Hematopoietic multipotent progenitor cell treated with erythropoietin and hydrocortisone succinate and interleukin-3 and kit ligand, for 4 days (in vitro differentiated cells): ENCODE measurements around the gene EIF4G3.
"Not testable (repeated sequence)": the region's sequence is repeated elsewhere in the genome, so short reads cannot be mapped to it uniquely, and the experiment has no call there.

Experiments
- DNase-seq: peaks from one replicate; pipeline ENCODE4 v3.0.0-alpha.2; 2015

Gene EIF4G3

GRCh38 chr1:21099869-21100131 is 76.9 kb downstream of the EIF4G3 start:
- no peak for DNase-seq

GRCh38 chr1:21099034-21099868 is 77.4 kb downstream of the EIF4G3 start:
- peak; percentile 54 for DNase-seq

- no peak for DNase-seq
Observed at GRCh38 chr1:21098186-21098915, 78.3 kb downstream of the EIF4G3 start.

DNA sequence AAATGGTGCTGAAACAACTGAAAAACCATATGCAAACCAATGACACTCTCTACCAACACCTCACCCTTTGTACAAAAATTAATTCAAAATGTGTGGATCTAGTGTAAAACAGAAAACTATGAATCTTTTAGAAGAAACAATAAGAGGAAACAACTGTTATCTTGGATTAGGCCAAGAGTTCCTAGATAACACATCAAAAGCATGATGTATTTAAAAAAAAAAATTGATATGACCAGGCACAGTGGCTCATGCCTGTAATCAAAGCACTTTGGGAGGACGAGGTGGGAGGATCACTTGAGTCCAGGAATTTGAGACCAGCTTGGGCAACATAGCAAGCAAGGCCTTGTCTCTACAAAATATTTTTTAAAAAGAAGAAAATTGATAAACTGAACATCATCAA is 79.0 kb downstream of the EIF4G3 start:
- DNase-seq, result peak; percentile 30

DNA sequence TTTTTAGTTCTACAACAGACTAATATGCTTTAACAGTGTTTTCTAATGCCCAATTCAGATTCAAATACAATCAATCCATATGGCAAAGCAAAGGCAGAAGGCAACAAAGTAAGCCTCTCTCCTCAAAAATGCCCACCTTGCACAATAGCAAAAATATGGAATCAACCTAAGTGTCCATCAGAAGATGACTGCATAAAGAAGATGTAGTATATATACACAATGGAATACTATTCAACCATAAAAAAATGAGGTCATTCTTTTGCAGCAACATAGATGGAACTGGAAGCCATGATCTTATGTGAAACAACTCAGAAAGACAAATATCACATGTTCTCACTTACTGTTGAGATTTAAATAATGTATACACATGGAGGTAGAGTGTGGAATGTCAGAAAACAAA is 80.7 kb downstream of the EIF4G3 start:
- no peak for DNase-seq

- not testable (repeated sequence) for DNase-seq
Observed at GRCh38 chr1:21094282-21094681, 82.4 kb downstream of the EIF4G3 start.

DNA sequence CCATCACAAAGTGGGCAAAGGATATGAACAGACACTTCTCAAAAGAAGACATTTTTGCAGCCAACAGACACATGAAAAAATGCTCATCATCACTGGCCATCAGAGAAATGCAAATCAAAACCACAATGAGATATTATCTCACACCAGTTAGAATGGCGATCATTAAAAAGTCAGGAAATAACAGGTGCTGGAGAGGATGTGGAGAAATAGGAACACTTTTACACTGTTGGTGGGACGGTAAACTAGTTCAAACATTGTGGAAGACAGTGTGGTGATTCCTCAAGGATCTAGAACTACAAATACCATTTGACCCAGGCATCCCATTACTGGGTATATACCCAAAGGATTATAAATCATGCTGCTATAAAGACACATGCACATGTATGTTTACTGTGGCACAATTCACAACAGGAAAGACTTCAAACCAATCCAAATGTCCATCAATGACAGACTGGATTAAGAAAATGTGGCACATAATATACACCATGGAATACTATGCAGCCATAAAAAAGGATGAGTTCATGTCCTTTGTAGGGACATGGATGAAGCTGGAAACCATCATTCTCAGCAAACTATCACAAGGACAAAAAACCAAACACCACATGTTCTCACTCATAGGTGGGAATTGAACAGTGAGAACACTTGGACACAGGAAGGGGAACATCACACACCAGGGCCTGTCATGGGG is 83.3 kb downstream of the EIF4G3 start:
- DNase-seq, result not testable (repeated sequence)

GRCh38 chr1:21092545-21092944 is 84.2 kb downstream of the EIF4G3 start:
- DNase-seq, result not testable (repeated sequence)

DNA sequence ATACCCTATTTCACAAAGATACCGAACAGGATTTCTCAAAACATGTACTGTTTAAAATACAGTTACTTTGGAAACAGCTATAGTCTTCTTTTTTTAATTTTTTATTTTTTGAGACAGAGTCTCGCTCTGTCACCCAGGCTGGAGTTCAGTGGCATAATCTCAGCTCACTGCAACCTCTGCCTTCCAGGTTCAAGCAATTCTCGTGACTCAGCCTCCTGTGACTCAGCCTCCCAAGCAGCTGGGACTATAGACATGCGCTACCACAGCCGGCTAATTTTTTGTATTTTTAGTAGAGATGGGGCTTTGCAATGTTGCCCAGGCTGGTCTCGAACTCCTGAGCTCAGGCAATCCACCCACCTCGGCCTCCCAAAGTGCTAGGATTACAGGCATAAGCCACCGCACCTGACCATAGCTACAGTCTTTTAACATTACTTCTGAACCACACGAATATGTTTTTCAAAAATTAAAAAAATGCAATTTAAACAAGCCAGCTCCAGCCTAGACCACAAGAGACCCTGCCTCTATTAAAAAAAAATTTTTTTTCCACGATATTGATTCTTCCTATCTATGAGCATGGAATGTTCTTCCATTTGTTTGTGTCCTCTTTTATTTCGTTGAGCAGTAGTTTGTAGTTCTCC is 85.5 kb downstream of the EIF4G3 start:
- peak; percentile 37 for DNase-seq

DNA sequence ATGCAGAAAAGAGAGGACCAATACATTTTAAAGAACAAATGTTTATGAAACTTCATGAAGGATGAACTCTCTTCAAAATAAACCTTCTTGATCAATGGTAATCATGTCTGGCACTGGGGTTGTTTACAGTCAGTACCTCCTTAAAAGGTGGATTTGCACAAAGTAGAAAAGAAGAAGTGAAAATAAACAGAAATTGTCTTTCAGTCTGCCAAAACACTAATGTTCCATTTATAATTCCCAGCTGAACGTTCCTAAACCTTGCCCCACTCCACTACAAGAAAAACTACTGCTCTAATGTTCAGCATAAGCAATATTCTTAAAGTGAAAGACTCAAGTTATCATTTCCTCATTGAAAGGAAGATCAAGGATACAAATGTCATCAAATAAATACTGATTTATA is 86.2 kb downstream of the EIF4G3 start:
- DNase-seq, result no peak

- DNase-seq, result peak; percentile 27
Observed at GRCh38 chr1:21089731-21090130, 87.0 kb downstream of the EIF4G3 start.

DNA sequence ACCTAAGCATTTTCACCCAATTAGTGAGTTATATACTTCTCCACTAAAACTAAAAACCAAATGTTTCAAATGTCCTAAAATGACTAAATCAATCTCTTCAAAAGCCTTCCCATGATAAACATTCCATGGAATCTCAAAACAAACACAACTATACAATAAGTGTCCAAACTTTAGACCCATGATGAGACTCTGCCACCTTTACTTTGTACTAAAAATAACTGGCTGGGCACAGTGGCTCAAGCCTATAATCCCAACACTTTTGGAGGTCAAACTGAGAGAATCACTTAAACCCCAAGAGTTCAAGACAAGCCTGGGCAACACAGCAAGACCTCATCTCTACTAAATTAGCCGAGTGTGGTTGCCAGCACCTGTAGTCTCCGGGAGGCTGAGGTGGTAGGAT is 87.4 kb downstream of the EIF4G3 start:
- DNase-seq, result no peak

- no peak for DNase-seq
Observed at GRCh38 chr1:21084111-21084810, 92.4 kb downstream of the EIF4G3 start.

- no peak for DNase-seq
Observed at GRCh38 chr1:21082073-21082472, 94.6 kb downstream of the EIF4G3 start.

- peak; percentile 44 for DNase-seq
Observed at GRCh38 chr1:21077085-21077484, 99.6 kb downstream of the EIF4G3 start.

GRCh38 chr1:21072721-21073120 is 104.0 kb downstream of the EIF4G3 start:
- DNase-seq, result peak; percentile 40

DNA sequence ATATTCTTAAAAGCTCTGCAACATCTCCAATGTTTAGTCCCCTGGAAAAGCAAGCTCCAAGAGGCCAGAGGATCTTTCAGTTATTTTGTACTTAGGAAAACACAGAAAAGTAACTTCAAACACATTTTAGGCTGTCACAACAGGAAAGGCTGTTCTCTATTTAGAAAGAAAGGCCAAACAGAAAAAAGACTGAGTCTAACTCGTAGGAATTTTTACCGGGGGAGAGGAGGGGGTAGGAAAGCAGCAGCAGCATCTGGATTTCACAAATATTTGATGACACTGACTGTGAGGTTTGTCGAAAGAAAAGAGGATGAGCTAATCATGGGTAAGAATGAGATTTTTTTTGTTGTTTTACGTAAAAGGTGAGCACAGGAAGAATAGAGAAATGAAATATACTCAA is 107.1 kb downstream of the EIF4G3 start:
- DNase-seq, result no peak

DNA sequence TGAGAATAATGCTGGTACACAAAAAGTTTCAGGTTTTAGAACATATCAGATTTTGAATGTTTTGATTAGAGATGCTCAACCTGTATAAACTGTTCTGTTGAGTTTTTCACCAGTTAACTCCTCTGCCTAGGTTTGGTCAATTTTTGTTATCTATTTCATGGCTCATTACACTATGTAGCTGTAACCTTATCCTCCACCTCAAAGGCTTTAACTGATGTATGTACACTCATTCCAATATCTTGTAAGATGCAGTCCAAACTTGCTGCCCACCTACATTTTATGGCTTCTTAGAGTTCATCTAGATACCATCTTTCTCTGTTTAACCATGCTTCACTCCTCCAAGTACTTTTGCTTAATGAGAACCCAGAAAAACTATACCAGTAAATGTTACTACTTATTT is 107.8 kb downstream of the EIF4G3 start:
- no peak for DNase-seq

DNA sequence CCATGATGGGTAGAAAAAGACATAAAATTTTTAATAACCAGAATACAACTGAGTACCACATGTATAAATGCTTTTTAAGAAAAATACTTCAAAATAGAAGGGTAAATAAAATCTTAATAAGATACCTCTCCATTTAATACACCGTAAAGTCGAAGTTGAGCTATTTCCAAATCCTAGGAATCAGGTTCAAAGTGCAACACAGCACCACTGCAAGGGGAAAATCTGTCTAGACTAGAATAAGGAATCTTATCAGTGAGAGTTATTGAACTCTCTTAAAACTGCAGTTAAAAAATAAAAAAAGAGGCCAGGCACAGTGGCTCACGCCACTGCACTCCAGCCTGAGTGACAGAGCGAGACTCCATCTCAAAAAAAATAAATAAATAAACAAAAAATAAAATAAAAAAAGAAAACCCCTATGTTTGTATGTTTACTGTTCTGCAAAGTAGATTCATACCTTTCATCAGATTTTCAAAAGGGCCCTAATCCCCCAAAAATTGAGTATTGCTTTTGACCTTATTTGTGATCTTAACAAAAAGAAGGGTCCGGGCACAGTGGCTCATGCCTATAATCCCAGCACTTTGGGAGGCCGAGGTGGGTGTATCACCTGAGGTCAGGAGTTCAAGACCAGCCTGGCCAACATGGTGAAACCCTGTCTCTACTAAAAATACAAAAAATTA is 109.0 kb downstream of the EIF4G3 start:
- DNase-seq, result no peak

DNA sequence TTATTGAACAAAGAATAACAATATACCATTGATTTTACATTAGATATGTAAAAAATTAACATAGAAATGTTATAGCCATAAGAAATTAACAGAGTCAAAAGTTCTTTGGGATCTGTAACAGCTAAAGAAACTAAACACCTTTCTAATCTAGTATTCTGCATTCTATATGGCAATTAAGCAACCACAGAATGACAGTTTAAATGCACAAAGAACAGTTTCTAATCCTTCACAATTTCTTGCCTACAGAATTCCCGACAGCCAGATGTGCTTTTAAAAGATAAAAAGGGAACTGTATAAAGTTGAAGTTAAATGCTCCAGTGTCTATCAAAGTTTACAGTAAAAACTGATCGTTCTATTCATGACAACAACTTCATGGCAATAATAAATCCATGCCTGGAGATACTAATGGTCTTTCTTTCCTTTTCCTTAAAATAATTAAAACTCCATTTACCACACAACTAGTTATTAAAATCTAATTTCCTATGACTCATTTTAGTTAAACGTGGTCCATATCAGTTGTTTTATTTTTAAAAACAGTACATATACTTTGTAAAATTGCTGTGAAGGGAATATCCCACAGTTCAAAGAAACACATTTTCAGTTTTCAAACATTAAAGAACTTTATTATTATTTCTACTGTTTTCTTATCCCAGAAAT is 110.2 kb downstream of the EIF4G3 start:
- DNase-seq, result peak; percentile 43

DNA sequence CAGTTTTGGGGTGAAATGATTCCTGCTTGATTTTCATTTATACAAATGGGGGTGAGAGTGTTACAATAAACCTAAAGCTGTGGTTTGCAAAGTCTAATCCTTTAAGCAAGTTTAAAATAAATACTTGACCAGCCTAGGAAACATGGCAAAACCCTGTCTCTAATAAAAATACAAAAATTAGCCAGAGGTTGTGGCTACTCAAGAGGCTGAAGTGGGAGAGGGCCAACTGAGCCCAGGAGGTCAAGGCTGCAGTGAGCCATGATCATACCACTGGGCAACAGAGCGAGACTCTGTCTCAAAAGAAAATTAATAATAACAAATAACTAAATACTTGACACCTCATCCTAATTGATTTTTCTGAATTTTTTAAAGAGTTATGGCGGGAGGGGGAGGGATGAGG is 110.8 kb downstream of the EIF4G3 start:
- no peak for DNase-seq

GRCh38 chr1:21064057-21064456 is 112.6 kb downstream of the EIF4G3 start:
- no peak for DNase-seq
